WTC11 (cell line): ENCODE results near the gene ZNF540. TPM values are rescaled to one million over a fixed set of nuclear protein-coding genes. Genes with fewer than 3 reads are reported as not detected.
A peak's percentile ranks its signal among the peaks of the same experiment; 100 is the strongest.

ENCODE experiments used
- ATAC-seq: fragments of 200-7000 bp; cut with Tn5 transposase; 2 replicates; pipeline ENCODE4 v1.10.0; 2021; ENCODE audit warnings: mild to moderate bottlenecking, moderate library complexity
- CTCF ChIA-PET: fragments of 300-600 bp; sonication (Branson Sonifier 250); formaldehyde crosslinking; loops from one replicate; lab custom pipeline; 2021; ENCODE audit warnings: antibody characterized with exemption; lab: Charles Lee
- POLR2A ChIA-PET: fragments of 350-600 bp; sonication (Branson Sonifier 250); formaldehyde crosslinking; loops from one replicate; lab custom pipeline; 2021; ENCODE audit warnings: antibody characterized with exemption; lab: Charles Lee
- DNase-seq: peaks from one replicate; pipeline ENCODE4 v3.0.0; 2021; ENCODE audit warnings: low spot score
- H3K27ac Mint-ChIP-seq: 2 replicates; pipeline ENCODE4 v1.8.0; 2021; ENCODE audit warnings: mixed read lengths
- H3K27me3 Mint-ChIP-seq: 2 replicates; pipeline ENCODE4 v1.8.0; 2021; ENCODE audit warnings: low read depth, mild to moderate bottlenecking, moderate library complexity, mixed read lengths
- H3K36me3 Mint-ChIP-seq: 2 replicates; pipeline ENCODE4 v1.8.0; 2021; ENCODE audit warnings: mixed read lengths
- H3K4me1 Mint-ChIP-seq: 2 replicates; pipeline ENCODE4 v1.8.0; 2022; ENCODE audit warnings: mixed read lengths
- H3K4me3 Mint-ChIP-seq: 2 replicates; pipeline ENCODE4 v1.8.0; 2021; ENCODE audit warnings: mild to moderate bottlenecking, moderate library complexity, mixed read lengths
- H3K9me3 Mint-ChIP-seq: 2 replicates; pipeline ENCODE4 v1.8.0; 2021; ENCODE audit warnings: mixed read lengths
- ARID4B ChIP-seq: sonication (generic); formaldehyde crosslinking; IDR thresholded peaks from 2 replicates; pipeline ENCODE4 v1.8.0; 2023; ENCODE audit warnings: missing genetic modification reagents, mild to moderate bottlenecking, borderline replicate concordance
- ATF1 ChIP-seq: sonication (generic); formaldehyde crosslinking; IDR thresholded peaks from 2 replicates; pipeline ENCODE4 v1.8.1; 2023; ENCODE audit warnings: mild to moderate bottlenecking, moderate library complexity, missing genetic modification reagents
- ATF3 ChIP-seq: sonication (generic); formaldehyde crosslinking; conservative IDR thresholded peaks from 2 replicates; pipeline ENCODE4 v1.8.1; 2022; ENCODE audit warnings: mild to moderate bottlenecking, missing genetic modification reagents
- E2F1 ChIP-seq: sonication (generic); formaldehyde crosslinking; IDR thresholded peaks from 2 replicates; pipeline ENCODE4 v1.8.0; 2022; ENCODE audit warnings: mild to moderate bottlenecking, missing genetic modification reagents
- EMX1 ChIP-seq: fragments of 250-450 bp; sonication (Bioruptor Pico); IDR thresholded peaks from 2 replicates; pipeline ENCODE4 v1.8.0; 2021; ENCODE audit warnings: mild to moderate bottlenecking
- ETV6 ChIP-seq: sonication (generic); formaldehyde crosslinking; IDR thresholded peaks from 2 replicates; pipeline ENCODE4 v1.8.1; 2022; ENCODE audit warnings: mild to moderate bottlenecking, missing genetic modification reagents
- FOXJ3 ChIP-seq: sonication (generic); formaldehyde crosslinking; IDR thresholded peaks from 2 replicates; pipeline ENCODE4 v1.9.0; 2021; ENCODE audit warnings: missing genetic modification reagents, mild to moderate bottlenecking, borderline replicate concordance
- HMGA2 ChIP-seq: fragments of 250-450 bp; sonication (Bioruptor Pico); IDR thresholded peaks from 2 replicates; pipeline ENCODE4 v1.4.0; 2021; ENCODE audit warnings: mild to moderate bottlenecking, moderate library complexity
- IRF1 ChIP-seq: sonication (generic); formaldehyde crosslinking; IDR thresholded peaks from 2 replicates; pipeline ENCODE4 v1.8.0; 2023; ENCODE audit warnings: missing genetic modification reagents
- MAX ChIP-seq: sonication (generic); formaldehyde crosslinking; IDR thresholded peaks from 2 replicates; pipeline ENCODE4 v1.8.0; 2022; ENCODE audit warnings: mild to moderate bottlenecking, missing genetic modification reagents
- MLX ChIP-seq: sonication (generic); formaldehyde crosslinking; IDR thresholded peaks from 2 replicates; pipeline ENCODE4 v1.8.1; 2023; ENCODE audit warnings: mild to moderate bottlenecking, missing genetic modification reagents, moderate library complexity
- MXD4 ChIP-seq: fragments of 250-450 bp; sonication (Bioruptor Pico); IDR thresholded peaks from 2 replicates; pipeline ENCODE4 v1.8.0; 2021; ENCODE audit warnings: mild to moderate bottlenecking, moderate library complexity, borderline replicate concordance
- NFYB ChIP-seq: sonication (generic); formaldehyde crosslinking; conservative IDR thresholded peaks from 2 replicates; pipeline ENCODE4 v1.8.0; 2022; ENCODE audit warnings: low read depth, missing genetic modification reagents
- NR1H2 ChIP-seq: sonication (generic); formaldehyde crosslinking; IDR thresholded peaks from 2 replicates; pipeline ENCODE4 v1.9.0; 2021; ENCODE audit warnings: mild to moderate bottlenecking, moderate library complexity, missing genetic modification reagents
- NR2C2 ChIP-seq: sonication (generic); formaldehyde crosslinking; IDR thresholded peaks from 2 replicates; pipeline ENCODE4 v1.8.0; 2022; ENCODE audit warnings: mild to moderate bottlenecking, missing genetic modification reagents
- NR3C1 ChIP-seq: sonication (generic); formaldehyde crosslinking; conservative IDR thresholded peaks from 2 replicates; pipeline ENCODE4 v1.8.1; 2023; ENCODE audit warnings: low read depth, mild to moderate bottlenecking, missing genetic modification reagents
- OVOL2 ChIP-seq: fragments of 250-450 bp; sonication (Bioruptor Pico); IDR thresholded peaks from 2 replicates; pipeline ENCODE4 v1.9.0; 2021; ENCODE audit warnings: mild to moderate bottlenecking, borderline replicate concordance
- SMAD3 ChIP-seq: sonication (generic); formaldehyde crosslinking; IDR thresholded peaks from 2 replicates; pipeline ENCODE4 v1.8.0; 2022; ENCODE audit warnings: missing genetic modification reagents, mild to moderate bottlenecking, borderline replicate concordance
- SMAD4 ChIP-seq: sonication (generic); formaldehyde crosslinking; IDR thresholded peaks from 2 replicates; pipeline ENCODE4 v1.8.0; 2022; ENCODE audit warnings: mild to moderate bottlenecking, missing genetic modification reagents
- SOX15 ChIP-seq: fragments of 250-450 bp; sonication (Bioruptor Pico); IDR thresholded peaks from 2 replicates; pipeline ENCODE4 v1.9.0; 2021; ENCODE audit warnings: mild to moderate bottlenecking
- TEAD1 ChIP-seq: sonication (generic); formaldehyde crosslinking; IDR thresholded peaks from 2 replicates; pipeline ENCODE4 v1.8.0; 2022; ENCODE audit warnings: mild to moderate bottlenecking, missing genetic modification reagents
- TEAD4 ChIP-seq: sonication (generic); formaldehyde crosslinking; IDR thresholded peaks from 2 replicates; pipeline ENCODE4 v1.8.0; 2022; ENCODE audit warnings: mild to moderate bottlenecking, missing genetic modification reagents
- ZBTB21 ChIP-seq: sonication (generic); formaldehyde crosslinking; IDR thresholded peaks from 2 replicates; pipeline ENCODE4 v1.8.1; 2023; ENCODE audit warnings: mild to moderate bottlenecking, missing genetic modification reagents, borderline replicate concordance
- ZNF423 ChIP-seq: fragments of 250-450 bp; sonication (Bioruptor Pico); IDR thresholded peaks from 2 replicates; pipeline ENCODE4 v2.1.2; 2022; ENCODE audit warnings: mild to moderate bottlenecking, moderate library complexity
- ZNF532 ChIP-seq: fragments of 250-450 bp; sonication (Bioruptor Pico); IDR thresholded peaks from 2 replicates; pipeline ENCODE4 v1.9.0; 2021; ENCODE audit warnings: mild to moderate bottlenecking, borderline replicate concordance
- total RNA-seq: library from RNA; stranded (reverse); gene quantifications from 3 replicates; pipeline ENCODE4 v1.2.3, GENCODE V29; 2021

ZNF540 gene
- total RNA-seq, 1 experiment from 2014 or later, result 0.28 TPM

- no peak for TF ChIP-seq IRF1 (CRISPR knock-in tag)
- no peak for TF ChIP-seq MLX (CRISPR knock-in tag)
- no peak for TF ChIP-seq ATF1
- no peak for TF ChIP-seq TEAD4
- TF ChIP-seq TEAD1 (CRISPR knock-in tag), result no peak
- no peak for TF ChIP-seq EMX1
Measured at GRCh38 chr19:37572203-37572602, 22.5 kb upstream of the ZNF540 start (continued).

GRCh38 chr19:37583340-37583739, 11.3 kb upstream of the ZNF540 start:
- H3K4me1 Mint-ChIP-seq, result no peaks in the 10 kb centered on the region
- DNase-seq, result peak; percentile 40
- no peak overlapping the region for H3K4me3 Mint-ChIP-seq
- ATAC-seq, result peak; percentile 83
- H3K9me3 Mint-ChIP-seq, result peaks cover 24% of the 10 kb centered on the region
- ChIA-PET CTCF (interaction anchor here (0.6 to 1.3 kb wide), 8 partner anchors 10 to 221 kb away, joined by 3 to 11 read pairs (median 4); partner anchors contain the start of genes ZNF527, ZNF540, ZNF571 and ZNF793), POLR2A (interaction anchor here (0.9 kb wide), 2 partner anchors 11 to 76 kb away, joined by 3 to 4 read pairs; partner anchors contain the start of genes ZNF540, ZNF571 and ZNF793)
- peaks cover 42% of the 10 kb centered on the region for H3K36me3 Mint-ChIP-seq
- H3K27ac Mint-ChIP-seq, result no peak overlapping the region
- H3K27me3 Mint-ChIP-seq, result no peaks in the 10 kb centered on the region
- TF ChIP-seq SMAD3, result no peak
- no peak for TF ChIP-seq SMAD4 (CRISPR knock-in tag)
- TF ChIP-seq NFYB (CRISPR knock-in tag), result no peak
- TF ChIP-seq E2F1 (CRISPR knock-in tag), result no peak
- no peak for TF ChIP-seq NR3C1 (CRISPR knock-in tag)
- TF ChIP-seq ZBTB21, result no peak
- TF ChIP-seq NR2C2, result no peak
- TF ChIP-seq ETV6 (CRISPR knock-in tag), result no peak
- TF ChIP-seq MAX (CRISPR knock-in tag), result no peak
- TF ChIP-seq ARID4B (CRISPR knock-in tag), result no peak
- no peak for TF ChIP-seq ZNF532 (CRISPR knock-in tag)
- TF ChIP-seq HMGA2 (CRISPR knock-in tag), result no peak
- no peak for TF ChIP-seq OVOL2
- no peak for TF ChIP-seq FOXJ3
- no peak for TF ChIP-seq SOX15
- TF ChIP-seq ZNF423, result no peak
- TF ChIP-seq MXD4 (CRISPR knock-in tag), result no peak
- TF ChIP-seq NR1H2 (CRISPR knock-in tag), result no peak
- TF ChIP-seq ATF3 (CRISPR knock-in tag), result no peak
